HepG2 (cell line): ENCODE data around the gene PIH1D2. TPM values are rescaled to one million over a fixed set of nuclear protein-coding genes. Genes with fewer than 3 reads are reported as not detected.

Source experiments
- ARID5B ChIP-seq: IDR thresholded peaks from 2 replicates; pipeline ENCODE4 v1.4.0; 2020; ENCODE audit warnings: mild to moderate bottlenecking, missing genetic modification reagents
- FUBP1 ChIP-seq: sonication (generic); formaldehyde crosslinking; IDR thresholded peaks from 2 replicates; pipeline ENCODE4 v1.5.1; 2020; ENCODE audit warnings: missing genetic modification reagents, mild to moderate bottlenecking, borderline replicate concordance
- MTF2 ChIP-seq: sonication (generic); formaldehyde crosslinking; IDR thresholded peaks from 2 replicates; pipeline ENCODE4 v1.5.0; 2020; ENCODE audit warnings: missing genetic modification reagents, borderline replicate concordance
- NFATC3 ChIP-seq: sonication (generic); formaldehyde crosslinking; IDR thresholded peaks from 2 replicates; pipeline ENCODE4 v1.5.1; 2020; ENCODE audit warnings: mild to moderate bottlenecking, missing genetic modification reagents
- PRDM10 ChIP-seq: sonication (generic); formaldehyde crosslinking; IDR thresholded peaks from 2 replicates; pipeline ENCODE4 v1.4.0; 2020; ENCODE audit warnings: low read depth, missing genetic modification reagents
- RFXANK ChIP-seq: IDR thresholded peaks from 2 replicates; pipeline ENCODE4 v1.6.1; 2016
- SCMH1 ChIP-seq: sonication (generic); formaldehyde crosslinking; IDR thresholded peaks from 2 replicates; pipeline ENCODE4 v1.9.0; 2021; ENCODE audit warnings: missing genetic modification reagents, mild to moderate bottlenecking, borderline replicate concordance
- SRSF4 ChIP-seq: fragments of 200-400 bp; formaldehyde crosslinking; IDR thresholded peaks from one replicate; pipeline ENCODE4 v1.6.1; 2018; ENCODE audit warnings: mild to moderate bottlenecking, low read depth, low read length, moderate library complexity; ENCODE audit not compliant: poor library complexity, severe bottlenecking
- ZFAT ChIP-seq: sonication (generic); formaldehyde crosslinking; conservative IDR thresholded peaks from 2 replicates; pipeline ENCODE4 v1.8.1; 2023; ENCODE audit warnings: missing genetic modification reagents, inconsistent platforms
- ZNF282 ChIP-seq: fragments of 450-650 bp; IDR thresholded peaks from 2 replicates; pipeline ENCODE4 v1.6.1; 2018; ENCODE audit not compliant: partially characterized antibody
- ZNF768 ChIP-seq: sonication (generic); formaldehyde crosslinking; IDR thresholded peaks from 2 replicates; pipeline ENCODE4 v1.4.0; 2020; ENCODE audit warnings: missing genetic modification reagents
- ZNF782 ChIP-seq: sonication (generic); formaldehyde crosslinking; IDR thresholded peaks from 2 replicates; pipeline ENCODE4 v1.4.0; 2020; ENCODE audit warnings: missing genetic modification reagents, mild to moderate bottlenecking, borderline replicate concordance
- polyA plus RNA-seq, 8 experiments: library from polyadenylated mRNA; depleted of rRNA in 3 of 8; stranded (reverse) in 7 of 8; unstranded in 1 of 8; fragments of >200 nt; fragmentation: Illumina TruSeq in 4 of 8; extraction: Trizol in 4 of 8; gene quantifications; 2 replicates each; pipeline versions ENCODE4 v1.2.1 to v1.2.3, GENCODE V29; 2011 to 2016; ENCODE audit warnings: low read depth in 4 of 8, missing spikeins in 1 of 8, mixed read lengths in 1 of 8; ENCODE audit not compliant: insufficient read depth in 1 of 8
- total RNA-seq, 5 experiments: library from RNA; depleted of rRNA; stranded (reverse); fragments of >200 nt; fragmentation: Illumina TruSeq; extraction: Trizol; gene quantifications; 2 replicates each; pipeline ENCODE4 v1.2.3, GENCODE V29; 2016; ENCODE audit warnings: low read depth in 1 of 5
- TF ChIP-seq, protein P1 (sequence below): sonication (generic); formaldehyde crosslinking; IDR thresholded peaks from 2 replicates; pipeline ENCODE4 v1.8.0; 2022; ENCODE audit warnings: missing genetic modification reagents, mild to moderate bottlenecking, borderline replicate concordance
- TF ChIP-seq, protein P2 (sequence below): sonication (generic); formaldehyde crosslinking; IDR thresholded peaks from 2 replicates; pipeline ENCODE4 v1.4.0; 2020; ENCODE audit warnings: missing genetic modification reagents; ENCODE audit errors: not compliant biosample characterization

Gene PIH1D2
- total and polyA plus RNA-seq, 2 of the 13 experiments (the other 11 are each of a cell fraction or from before 2014, with no cell fraction given) = 0.49 to 2.7 TPM

GRCh38 chr11:112024773-112025678 lies 48.8 kb downstream of the PIH1D2 start, which contains the start of gene DLAT (continued):
- TF ChIP-seq PRDM10 (CRISPR knock-in tag) = peak; percentile 60; the same call in 1 of the 2 replicates
- TF ChIP-seq, protein P1, sequence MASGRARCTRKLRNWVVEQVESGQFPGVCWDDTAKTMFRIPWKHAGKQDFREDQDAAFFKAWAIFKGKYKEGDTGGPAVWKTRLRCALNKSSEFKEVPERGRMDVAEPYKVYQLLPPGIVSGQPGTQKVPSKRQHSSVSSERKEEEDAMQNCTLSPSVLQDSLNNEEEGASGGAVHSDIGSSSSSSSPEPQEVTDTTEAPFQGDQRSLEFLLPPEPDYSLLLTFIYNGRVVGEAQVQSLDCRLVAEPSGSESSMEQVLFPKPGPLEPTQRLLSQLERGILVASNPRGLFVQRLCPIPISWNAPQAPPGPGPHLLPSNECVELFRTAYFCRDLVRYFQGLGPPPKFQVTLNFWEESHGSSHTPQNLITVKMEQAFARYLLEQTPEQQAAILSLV (CRISPR knock-in tag) = peak; percentile 73; the same call in 1 of the 2 replicates
- TF ChIP-seq ZNF768 (CRISPR knock-in tag) = peak; percentile 52
- TF ChIP-seq RFXANK (CRISPR knock-in tag) = peak; percentile 61; the same call in 1 of the 2 replicates
- TF ChIP-seq SRSF4 = no peak
- TF ChIP-seq, protein P2, sequence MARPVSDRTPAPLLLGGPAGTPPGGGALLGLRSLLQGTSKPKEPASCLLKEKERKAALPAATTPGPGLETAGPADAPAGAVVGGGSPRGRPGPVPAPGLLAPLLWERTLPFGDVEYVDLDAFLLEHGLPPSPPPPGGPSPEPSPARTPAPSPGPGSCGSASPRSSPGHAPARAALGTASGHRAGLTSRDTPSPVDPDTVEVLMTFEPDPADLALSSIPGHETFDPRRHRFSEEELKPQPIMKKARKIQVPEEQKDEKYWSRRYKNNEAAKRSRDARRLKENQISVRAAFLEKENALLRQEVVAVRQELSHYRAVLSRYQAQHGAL (CRISPR knock-in tag) = no peak
- peak; percentile 67 for TF ChIP-seq ARID5B
- TF ChIP-seq FUBP1 = peak; percentile 60; the same call in 1 of the 2 replicates
- peak; percentile 91; the same call in 1 of the 2 replicates for TF ChIP-seq ZNF782 (CRISPR knock-in tag)
- no peak for TF ChIP-seq SCMH1 (CRISPR knock-in tag)
- TF ChIP-seq NFATC3 (CRISPR knock-in tag) = peak; percentile 16; the same call in 1 of the 2 replicates
- TF ChIP-seq MTF2 (CRISPR knock-in tag) = no peak; the same call in 1 of the 2 replicates
- 0 out of 2 replicates have a peak, but pooled peaks have one; percentile 68 for TF ChIP-seq ZFAT (CRISPR knock-in tag)
- TF ChIP-seq ZNF282 = no peak
